ENCODE measurements around the gene RAB9A. TPM values are rescaled to one million over a fixed set of nuclear protein-coding genes. Genes with fewer than 3 reads are reported as not detected.

Gene RAB9A
- total and polyA plus RNA-seq, 2 donors (not counting 3 experiments of a cell fraction or from before 2014, with no cell fraction given): 11.5 to 19.2 TPM

GRCh38 chrX:13652287-13652793 is 36.6 kb upstream of the RAB9A start:
- intact Hi-C loops (cut with micrococcal nuclease) (loop anchor here (2.0 kb wide), 2 partner anchors 682 to 702 kb away; no protein-coding TSS in a partner anchor), dilution Hi-C loops (cut with MboI; ENCODE audit: extremely low pct_ligation_motif_present, low sequenced_read_pairs) (no loop called here)
- peak overlapping the region; percentile 86 for H3K9ac ChIP-seq (replicated peaks; ENCODE audit: extremely low read depth, insufficient read depth, low read length)
- peak overlapping the region; percentile 10 for H2AFZ ChIP-seq (ENCODE audit: low read depth, low read length)
- TSS peak; percentile 64 for BruUV-seq (replicated peaks)
- no peaks in the 10 kb centered on the region for H4K20me1 ChIP-seq (replicated peaks; ENCODE audit: control insufficient read depth, extremely low read depth, insufficient read depth, low read length)
- H3K27ac ChIP-seq (ENCODE audit: insufficient read depth, low read depth, low read length): peak overlapping the region; percentile 63
- FAIRE-seq (no peak), DNase-seq (ENCODE audit: low read depth, low spot score) (peak; percentile 76)
- TF ChIP-seq GATA2 (IDR thresholded peaks at IDR 0.05; ENCODE audit: insufficient read depth, insufficient read length, low read depth, low read length) (no peak), FOS (IDR thresholded peaks at IDR 0.05; ENCODE audit: borderline replicate concordance, insufficient read depth, low read length) (peak; percentile 63), JUN (IDR thresholded peaks at IDR 0.05; ENCODE audit: borderline replicate concordance, insufficient read depth, insufficient read length, low read depth) (peak; percentile 55), CTCF (IDR thresholded peaks at IDR 0.05; ENCODE audit: extremely low read depth in 1 of 2, insufficient read depth in 1 of 2, low read depth in 1 of 2, low read length in 2 of 2) (no peak), POLR2A (IDR thresholded peaks at IDR 0.05; ENCODE audit: low read depth, low read length) (no peak), POLR2AphosphoS5 (IDR thresholded peaks at IDR 0.05; ENCODE audit: insufficient read depth, low read depth, low read length) (no peak), MAX (IDR thresholded peaks at IDR 0.05; ENCODE audit: insufficient read depth, insufficient read length) (no peak)
- peaks cover 10% of the 10 kb centered on the region for H3K4me1 ChIP-seq (ENCODE audit: control insufficient read depth, extremely low read depth, insufficient read depth, low read length)
- no peaks in the 10 kb centered on the region for H3K27me3 ChIP-seq (ENCODE audit: control insufficient read depth in 2 of 2, insufficient read depth in 2 of 2, low read length in 2 of 2)
- CTCF ChIA-PET: no interaction called here
- peak overlapping the region; percentile 84 for H3K4me2 ChIP-seq (ENCODE audit: insufficient read depth, low read length)
- H3K79me2 ChIP-seq (ENCODE audit: control insufficient read depth, insufficient read depth, low read length): no peaks in the 10 kb centered on the region
- H3K4me3 ChIP-seq (replicated peaks in 1 of 3; ENCODE audit: insufficient read depth in 1 of 3, low read depth in 1 of 3, low read length in 3 of 3): peak overlapping the region; percentile 33 to 89 (median 34)
- no peaks in the 10 kb centered on the region for H3K9me3 ChIP-seq (replicated peaks; ENCODE audit: control insufficient read depth, insufficient read depth, low read length)
- POLR2A ChIA-PET: no interaction called here
- H3K9me1 ChIP-seq (replicated peaks; ENCODE audit: control insufficient read depth, extremely low read depth, insufficient read depth, low read length): no peaks in the 10 kb centered on the region
- no peaks in the 10 kb centered on the region for H3K36me3 ChIP-seq (ENCODE audit: control insufficient read depth in 2 of 2, extremely low read depth in 1 of 2, insufficient read depth in 2 of 2, low read length in 2 of 2)
